ENCODE data around the gene NTF4. TPM values are rescaled to one million over a fixed set of nuclear protein-coding genes. Genes with fewer than 3 reads are reported as not detected.

NTF4 gene
- total and polyA plus RNA-seq, 2 of the 13 experiments (the other 11 are each of a cell fraction or from before 2014, with no cell fraction given): not detected

DNA sequence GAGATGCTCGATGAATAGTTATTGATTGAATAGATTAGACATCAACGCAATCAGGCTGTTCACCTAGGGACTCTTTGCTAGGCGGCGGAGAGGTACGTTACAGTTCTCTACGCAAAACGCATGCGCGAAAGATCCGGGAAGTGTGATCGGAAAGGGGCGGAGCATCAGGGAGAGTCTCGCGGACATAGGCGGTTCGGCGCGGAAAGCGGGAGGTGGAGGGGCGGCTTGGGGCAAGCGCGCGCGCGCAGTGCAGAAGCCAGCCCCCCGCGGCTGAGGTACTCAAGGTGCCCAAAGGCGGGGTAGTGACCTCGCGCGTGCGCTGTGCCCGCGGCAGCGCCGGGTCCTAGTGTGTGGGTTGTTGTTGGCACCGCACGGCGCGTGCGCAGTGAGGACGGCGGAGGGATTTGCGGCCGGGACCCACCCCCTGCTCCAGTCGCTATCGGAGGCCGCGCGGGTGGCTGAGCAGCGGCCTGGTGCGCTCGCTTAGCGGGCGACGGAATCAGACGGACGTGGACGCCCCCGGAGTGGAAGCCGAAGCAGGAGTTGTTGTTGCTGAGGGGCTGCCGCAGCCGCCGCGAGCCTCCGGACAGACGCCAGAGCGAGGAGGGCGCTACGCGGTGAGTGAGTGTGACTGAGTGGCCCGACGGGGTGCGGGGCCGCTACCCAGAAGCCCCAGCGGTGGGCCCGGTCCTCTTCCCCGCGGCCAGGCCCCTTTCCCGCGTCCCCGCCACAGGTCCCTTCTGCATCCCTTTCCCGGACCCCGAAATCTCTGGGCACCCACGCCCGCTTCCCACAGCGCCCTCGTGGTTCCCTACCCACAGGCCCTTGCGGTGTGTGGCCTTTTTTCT, 20.6 kb upstream of the NTF4 start, which contains the start of gene SNRNP70 (continued):
- TF ChIP-seq, protein P1, sequence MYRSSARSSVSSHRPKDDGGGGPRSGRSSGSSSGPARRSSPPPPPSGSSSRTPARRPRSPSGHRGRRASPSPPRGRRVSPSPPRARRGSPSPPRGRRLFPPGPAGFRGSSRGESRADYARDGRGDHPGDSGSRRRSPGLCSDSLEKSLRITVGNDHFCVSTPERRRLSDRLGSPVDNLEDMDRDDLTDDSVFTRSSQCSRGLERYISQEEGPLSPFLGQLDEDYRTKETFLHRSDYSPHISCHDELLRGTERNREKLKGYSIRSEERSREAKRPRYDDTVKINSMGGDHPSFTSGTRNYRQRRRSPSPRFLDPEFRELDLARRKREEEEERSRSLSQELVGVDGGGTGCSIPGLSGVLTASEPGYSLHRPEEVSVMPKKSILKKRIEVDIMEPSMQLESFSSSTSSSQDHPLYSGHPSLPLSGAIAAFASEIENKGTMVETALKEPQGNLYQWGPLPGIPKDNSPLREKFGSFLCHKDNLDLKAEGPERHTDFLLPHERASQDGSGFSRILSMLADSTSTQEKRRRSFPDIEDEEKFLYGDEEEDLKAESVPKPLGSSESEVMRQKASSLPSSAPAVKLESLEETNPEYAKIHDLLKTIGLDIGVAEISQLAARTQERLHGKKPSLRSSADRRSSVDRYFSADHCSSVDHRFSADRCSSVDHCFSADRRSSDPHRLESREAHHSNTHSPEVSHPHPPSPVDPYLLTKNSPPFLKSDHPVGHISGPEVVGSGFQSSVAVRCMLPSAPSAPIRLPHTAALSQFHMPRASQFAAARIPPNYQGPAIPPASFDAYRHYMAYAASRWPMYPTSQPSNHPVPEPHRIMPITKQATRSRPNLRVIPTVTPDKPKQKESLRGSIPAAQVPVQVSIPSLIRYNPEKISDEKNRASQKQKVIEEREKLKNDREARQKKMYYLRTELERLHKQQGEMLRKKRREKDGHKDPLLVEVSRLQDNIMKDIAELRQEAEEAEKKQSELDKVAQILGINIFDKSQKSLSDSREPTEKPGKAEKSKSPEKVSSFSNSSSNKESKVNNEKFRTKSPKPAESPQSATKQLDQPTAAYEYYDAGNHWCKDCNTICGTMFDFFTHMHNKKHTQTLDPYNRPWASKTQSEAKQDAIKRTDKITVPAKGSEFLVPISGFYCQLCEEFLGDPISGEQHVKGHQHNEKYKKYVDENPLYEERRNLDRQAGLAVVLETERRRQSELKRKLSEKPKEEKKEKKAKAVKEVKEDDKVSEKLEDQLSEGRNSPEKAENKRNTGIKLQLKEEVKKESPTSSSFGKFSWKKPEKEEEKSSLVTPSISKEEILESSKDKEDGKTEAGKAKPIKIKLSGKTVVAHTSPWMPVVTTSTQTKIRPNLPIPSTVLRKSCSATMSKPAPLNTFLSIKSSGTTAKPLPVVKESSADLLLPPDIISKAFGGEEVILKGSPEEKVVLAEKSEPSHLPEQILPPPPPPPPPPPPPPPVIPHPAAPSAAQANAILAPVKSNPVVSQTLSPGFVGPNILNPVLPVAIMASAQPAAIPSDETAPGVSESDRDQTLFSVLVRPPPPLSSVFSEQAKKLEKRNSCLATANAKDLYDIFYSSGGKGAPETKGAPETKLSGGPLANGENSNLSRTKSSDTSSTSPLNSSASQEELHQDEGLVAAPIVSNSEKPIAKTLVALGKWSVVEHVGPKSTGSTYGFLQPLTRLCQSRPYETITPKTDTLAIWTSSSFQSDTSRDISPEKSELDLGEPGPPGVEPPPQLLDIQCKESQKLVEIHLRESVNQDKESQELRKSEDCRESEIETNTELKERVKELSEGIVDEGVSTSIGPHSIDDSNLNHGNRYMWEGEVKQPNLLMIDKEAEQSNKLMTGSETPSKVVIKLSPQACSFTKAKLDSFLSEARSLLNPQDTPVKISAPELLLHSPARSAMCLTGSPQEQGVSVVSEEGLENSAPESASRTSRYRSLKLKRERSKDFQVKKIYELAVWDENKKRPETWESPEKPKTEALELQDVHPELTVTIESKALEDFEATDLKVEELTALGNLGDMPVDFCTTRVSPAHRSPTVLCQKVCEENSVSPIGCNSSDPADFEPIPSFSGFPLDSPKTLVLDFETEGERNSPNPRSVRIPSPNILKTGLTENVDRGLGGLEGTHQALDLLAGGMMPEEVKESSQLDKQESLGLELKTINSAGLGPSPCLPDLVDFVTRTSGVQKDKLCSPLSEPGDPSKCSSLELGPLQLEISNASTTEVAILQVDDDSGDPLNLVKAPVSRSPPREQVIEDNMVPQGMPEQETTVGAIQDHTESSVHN (CRISPR knock-in tag; IDR thresholded peaks at IDR 0.05): no peak
- TF ChIP-seq TEAD3 (CRISPR knock-in tag; optimal IDR thresholded peaks at IDR 0.05; ENCODE audit: borderline replicate concordance) (peak; percentile 28), ZNF367 (CRISPR knock-in tag; IDR thresholded peaks at IDR 0.05; ENCODE audit: borderline replicate concordance) (peak; percentile 34; the same call in 1 of the 2 replicates), BRCA1 (CRISPR knock-in tag; IDR thresholded peaks at IDR 0.05) (0 out of 2 replicates have a peak, but pooled peaks have one; percentile 76), MTA3 (CRISPR knock-in tag; IDR thresholded peaks at IDR 0.05) (no peak), SMYD3 (CRISPR knock-in tag; IDR thresholded peaks at IDR 0.05) (no peak), ZNF136 (CRISPR knock-in tag; IDR thresholded peaks at IDR 0.05; ENCODE audit: low read depth) (no peak), SRSF1 (optimal IDR thresholded peaks at IDR 0.05; ENCODE audit: low read depth, low read length) (peak; percentile 81), LCORL (IDR thresholded peaks at IDR 0.05) (no peak), LCORL (CRISPR knock-in tag; IDR thresholded peaks at IDR 0.05) (peak; percentile 65; the same call in 1 of the 2 replicates), ZNF782 (CRISPR knock-in tag; IDR thresholded peaks at IDR 0.05; ENCODE audit: borderline replicate concordance) (peak; percentile 80)
- TF ChIP-seq, protein P2, sequence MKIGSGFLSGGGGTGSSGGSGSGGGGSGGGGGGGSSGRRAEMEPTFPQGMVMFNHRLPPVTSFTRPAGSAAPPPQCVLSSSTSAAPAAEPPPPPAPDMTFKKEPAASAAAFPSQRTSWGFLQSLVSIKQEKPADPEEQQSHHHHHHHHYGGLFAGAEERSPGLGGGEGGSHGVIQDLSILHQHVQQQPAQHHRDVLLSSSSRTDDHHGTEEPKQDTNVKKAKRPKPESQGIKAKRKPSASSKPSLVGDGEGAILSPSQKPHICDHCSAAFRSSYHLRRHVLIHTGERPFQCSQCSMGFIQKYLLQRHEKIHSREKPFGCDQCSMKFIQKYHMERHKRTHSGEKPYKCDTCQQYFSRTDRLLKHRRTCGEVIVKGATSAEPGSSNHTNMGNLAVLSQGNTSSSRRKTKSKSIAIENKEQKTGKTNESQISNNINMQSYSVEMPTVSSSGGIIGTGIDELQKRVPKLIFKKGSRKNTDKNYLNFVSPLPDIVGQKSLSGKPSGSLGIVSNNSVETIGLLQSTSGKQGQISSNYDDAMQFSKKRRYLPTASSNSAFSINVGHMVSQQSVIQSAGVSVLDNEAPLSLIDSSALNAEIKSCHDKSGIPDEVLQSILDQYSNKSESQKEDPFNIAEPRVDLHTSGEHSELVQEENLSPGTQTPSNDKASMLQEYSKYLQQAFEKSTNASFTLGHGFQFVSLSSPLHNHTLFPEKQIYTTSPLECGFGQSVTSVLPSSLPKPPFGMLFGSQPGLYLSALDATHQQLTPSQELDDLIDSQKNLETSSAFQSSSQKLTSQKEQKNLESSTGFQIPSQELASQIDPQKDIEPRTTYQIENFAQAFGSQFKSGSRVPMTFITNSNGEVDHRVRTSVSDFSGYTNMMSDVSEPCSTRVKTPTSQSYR (CRISPR knock-in tag; IDR thresholded peaks at IDR 0.05; ENCODE audit: borderline replicate concordance): peak; percentile 59
- TF ChIP-seq, protein P3, sequence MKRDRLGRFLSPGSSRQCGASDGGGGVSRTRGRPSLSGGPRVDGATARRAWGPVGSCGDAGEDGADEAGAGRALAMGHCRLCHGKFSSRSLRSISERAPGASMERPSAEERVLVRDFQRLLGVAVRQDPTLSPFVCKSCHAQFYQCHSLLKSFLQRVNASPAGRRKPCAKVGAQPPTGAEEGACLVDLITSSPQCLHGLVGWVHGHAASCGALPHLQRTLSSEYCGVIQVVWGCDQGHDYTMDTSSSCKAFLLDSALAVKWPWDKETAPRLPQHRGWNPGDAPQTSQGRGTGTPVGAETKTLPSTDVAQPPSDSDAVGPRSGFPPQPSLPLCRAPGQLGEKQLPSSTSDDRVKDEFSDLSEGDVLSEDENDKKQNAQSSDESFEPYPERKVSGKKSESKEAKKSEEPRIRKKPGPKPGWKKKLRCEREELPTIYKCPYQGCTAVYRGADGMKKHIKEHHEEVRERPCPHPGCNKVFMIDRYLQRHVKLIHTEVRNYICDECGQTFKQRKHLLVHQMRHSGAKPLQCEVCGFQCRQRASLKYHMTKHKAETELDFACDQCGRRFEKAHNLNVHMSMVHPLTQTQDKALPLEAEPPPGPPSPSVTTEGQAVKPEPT (CRISPR knock-in tag; IDR thresholded peaks at IDR 0.05; ENCODE audit: low read depth): no peak
- TF ChIP-seq, protein P4, sequence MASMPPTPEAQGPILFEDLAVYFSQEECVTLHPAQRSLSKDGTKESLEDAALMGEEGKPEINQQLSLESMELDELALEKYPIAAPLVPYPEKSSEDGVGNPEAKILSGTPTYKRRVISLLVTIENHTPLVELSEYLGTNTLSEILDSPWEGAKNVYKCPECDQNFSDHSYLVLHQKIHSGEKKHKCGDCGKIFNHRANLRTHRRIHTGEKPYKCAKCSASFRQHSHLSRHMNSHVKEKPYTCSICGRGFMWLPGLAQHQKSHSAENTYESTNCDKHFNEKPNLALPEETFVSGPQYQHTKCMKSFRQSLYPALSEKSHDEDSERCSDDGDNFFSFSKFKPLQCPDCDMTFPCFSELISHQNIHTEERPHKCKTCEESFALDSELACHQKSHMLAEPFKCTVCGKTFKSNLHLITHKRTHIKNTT (CRISPR knock-in tag; IDR thresholded peaks at IDR 0.05): no peak

Data from HepG2 (cell line).